GM15510 (cell line): ENCODE measurements around the gene TK1.

Experiments used
- POLR2A ChIP-seq: IDR thresholded peaks from 3 replicates; pipeline ENCODE4 v1.6.1; 2011; ENCODE audit warnings: borderline replicate concordance; ENCODE audit not compliant: insufficient read length; ENCODE audit errors: extremely low read depth

The TK1 gene

DNA sequence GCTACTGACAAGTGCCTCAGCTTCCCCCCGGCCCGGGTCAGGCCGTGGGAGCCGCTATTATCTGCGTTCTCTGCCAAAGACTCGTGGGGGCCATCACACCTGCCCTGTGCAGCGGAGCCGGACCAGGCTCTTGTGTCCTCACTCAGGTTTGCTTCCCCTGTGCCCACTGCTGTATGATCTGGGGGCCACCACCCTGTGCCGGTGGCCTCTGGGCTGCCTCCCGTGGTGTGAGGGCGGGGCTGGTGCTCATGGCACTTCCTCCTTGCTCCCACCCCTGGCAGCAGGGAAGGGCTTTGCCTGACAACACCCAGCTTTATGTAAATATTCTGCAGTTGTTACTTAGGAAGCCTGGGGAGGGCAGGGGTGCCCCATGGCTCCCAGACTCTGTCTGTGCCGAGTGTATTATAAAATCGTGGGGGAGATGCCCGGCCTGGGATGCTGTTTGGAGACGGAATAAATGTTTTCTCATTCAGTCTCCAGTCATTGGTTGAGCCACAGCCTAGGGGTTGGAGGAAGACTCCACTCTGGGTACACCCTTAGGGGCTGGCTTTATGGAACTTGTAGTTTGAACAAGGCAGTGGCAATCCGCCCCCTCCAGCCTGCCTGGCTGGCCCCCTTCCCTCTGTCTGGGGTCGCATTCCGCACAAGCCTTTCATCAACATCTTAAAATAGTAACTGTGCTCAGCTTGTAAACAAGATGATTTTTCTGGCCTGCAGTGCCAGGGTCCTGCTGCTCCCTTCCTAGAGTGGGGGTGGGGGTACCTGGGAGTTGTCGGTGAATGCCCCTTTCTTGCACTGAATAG, 14.4 kb downstream of the TK1 start:
- TF ChIP-seq POLR2A: no peak

DNA sequence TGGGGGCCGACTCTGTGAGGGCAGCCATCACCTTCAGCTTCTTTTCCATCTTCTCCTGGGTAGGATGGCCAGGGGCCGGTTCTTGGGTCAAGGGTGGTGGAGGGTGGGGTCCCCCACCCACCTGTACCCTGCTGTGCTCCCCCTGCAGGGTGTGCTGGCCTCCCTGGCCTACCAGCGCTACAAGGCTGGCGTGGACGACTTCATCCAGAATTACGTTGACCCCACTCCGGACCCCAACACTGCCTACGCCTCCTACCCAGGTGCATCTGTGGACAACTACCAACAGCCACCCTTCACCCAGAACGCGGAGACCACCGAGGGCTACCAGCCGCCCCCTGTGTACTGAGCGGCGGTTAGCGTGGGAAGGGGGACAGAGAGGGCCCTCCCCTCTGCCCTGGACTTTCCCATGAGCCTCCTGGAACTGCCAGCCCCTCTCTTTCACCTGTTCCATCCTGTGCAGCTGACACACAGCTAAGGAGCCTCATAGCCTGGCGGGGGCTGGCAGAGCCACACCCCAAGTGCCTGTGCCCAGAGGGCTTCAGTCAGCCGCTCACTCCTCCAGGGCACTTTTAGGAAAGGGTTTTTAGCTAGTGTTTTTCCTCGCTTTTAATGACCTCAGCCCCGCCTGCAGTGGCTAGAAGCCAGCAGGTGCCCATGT, 15.1 kb downstream of the TK1 start:
- TF ChIP-seq POLR2A: peak; percentile 0

DNA sequence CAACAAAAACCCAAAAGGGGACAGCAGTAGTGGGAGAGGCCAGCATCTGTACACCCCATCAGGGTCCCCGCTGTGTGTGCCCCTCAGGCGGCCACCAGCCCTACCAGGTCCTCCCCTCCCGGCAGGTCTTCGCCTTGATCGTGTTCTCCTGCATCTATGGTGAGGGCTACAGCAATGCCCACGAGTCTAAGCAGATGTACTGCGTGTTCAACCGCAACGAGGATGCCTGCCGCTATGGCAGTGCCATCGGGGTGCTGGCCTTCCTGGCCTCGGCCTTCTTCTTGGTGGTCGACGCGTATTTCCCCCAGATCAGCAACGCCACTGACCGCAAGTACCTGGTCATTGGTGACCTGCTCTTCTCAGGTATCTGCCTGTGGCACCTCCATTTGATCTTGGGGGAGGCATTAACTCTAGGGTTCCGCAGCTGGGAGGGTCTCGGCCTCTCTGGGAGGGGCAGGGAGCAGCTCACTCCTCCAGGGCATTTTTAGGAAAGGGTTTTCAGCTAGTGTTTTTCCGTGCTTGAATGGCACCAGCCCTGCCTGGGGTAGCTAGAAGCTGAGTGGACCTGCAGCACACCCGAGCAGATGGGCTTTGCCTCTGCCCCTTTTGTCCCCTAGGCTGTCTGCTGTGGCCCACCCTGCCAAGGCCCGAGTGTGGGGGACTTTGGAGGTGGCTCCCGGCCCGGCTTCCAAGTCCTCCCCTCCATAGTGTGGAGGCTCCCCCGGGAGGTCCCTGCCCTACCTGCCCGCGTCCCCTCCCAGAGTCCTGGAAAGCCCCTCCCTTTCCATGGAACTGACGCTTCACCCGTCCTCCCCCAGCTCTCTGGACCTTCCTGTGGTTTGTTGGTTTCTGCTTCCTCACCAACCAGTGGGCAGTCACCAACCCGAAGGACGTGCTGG, 15.9 kb downstream of the TK1 start:
- no peak for TF ChIP-seq POLR2A

- no peak for TF ChIP-seq POLR2A
Observed at GRCh38 chr17:78168903-78169793, 17.7 kb downstream of the TK1 start.

DNA sequence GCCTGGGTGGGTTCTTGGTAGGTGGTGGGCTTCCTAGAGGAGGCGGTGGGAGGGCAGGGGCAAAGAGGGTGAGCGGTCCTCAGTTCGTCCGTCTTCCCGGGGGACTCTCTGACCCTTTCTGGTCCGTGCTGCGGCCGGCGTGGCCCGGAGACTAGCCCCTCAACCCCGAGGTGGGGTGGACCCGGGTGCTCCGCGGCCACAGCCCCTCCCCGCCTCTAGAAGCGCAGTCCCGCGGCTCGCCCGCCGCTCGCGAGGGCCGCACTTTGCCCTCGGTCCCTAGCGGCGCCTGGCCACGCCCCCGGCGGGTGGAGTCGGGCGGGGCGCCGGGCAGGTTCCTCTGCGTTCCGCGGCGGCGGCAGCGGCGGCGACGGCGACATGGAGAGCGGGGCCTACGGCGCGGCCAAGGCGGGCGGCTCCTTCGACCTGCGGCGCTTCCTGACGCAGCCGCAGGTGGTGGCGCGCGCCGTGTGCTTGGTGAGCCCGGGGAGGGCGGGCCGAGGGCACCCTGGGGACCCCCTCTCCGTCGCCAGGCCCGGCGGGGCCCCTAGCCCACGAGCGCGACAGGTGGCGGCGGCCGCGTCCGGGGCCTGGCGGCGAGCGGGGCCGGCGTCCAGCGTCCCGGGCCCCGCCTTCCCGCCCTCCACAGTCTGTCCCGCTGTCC, 18.5 kb downstream of the TK1 start, which contains the start of gene SYNGR2:
Gene SYNGR2, plus strand, starts transcription at position 340 of the 661 bp plus-strand sequence. Its CDS starts 36 bp downstream, at position 376.
- peak; percentile 89 for TF ChIP-seq POLR2A

DNA sequence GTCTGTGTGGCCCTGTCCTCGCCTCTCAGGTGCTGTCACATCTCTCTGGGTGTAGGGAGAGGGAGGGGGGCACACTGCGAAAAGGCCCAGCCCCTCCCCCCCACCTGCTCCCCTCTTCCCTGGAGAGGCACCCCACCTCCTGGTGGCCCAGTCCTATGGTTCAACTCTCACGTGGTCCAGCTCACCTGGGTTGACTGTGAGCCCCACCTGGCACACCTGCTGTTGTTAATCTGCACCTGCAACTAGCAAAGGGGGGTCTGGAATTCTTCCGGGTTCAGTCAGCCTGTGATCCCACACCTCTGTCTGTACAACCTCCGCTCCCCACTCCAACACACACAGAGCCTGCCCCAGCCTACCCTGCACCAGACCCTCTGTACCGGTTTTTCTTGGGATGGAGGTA, 20.4 kb downstream of the TK1 start:
- TF ChIP-seq POLR2A: no peak

DNA sequence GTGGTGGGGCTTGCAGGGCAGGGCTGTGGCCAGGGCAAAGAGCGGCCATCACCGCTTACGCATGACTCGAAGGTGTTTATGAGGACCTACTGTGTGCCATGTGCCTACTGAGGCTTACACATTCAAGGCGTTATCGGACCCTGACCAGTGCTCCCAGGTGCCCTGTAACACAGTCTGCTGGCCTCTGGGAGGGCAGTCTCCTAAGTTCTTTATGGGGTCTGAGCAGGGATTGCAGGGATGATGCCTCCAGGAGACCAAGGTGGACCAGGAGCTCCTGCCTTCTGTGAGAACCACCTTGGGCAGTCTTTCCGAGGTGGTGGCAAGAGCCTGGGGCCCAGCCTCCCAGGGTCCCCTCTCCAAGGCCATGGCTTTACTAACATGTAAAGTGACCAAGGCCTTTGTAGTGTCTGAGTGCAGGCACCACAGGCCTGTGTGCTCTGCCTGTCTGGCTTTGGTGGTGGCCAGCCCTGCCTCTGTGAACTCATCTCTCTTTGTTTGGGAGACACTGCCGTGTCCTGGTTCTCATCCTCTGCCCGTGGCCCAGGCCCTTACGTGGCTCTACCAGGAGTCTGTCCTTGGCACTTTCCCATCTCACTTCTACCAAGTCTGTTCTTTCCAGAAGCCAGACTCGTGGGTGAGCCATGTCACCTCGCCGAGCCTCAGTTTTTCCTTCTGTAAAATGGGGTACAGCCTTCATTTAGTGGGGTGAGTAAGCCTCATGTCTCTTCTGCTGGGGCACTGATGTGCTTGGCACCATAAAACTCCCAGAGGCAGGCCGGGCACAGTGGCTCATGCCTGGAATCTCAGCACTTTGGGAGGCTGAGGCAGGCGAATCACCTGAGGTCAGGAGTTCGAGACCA, 21.9 kb downstream of the TK1 start:
- no peak for TF ChIP-seq POLR2A

DNA sequence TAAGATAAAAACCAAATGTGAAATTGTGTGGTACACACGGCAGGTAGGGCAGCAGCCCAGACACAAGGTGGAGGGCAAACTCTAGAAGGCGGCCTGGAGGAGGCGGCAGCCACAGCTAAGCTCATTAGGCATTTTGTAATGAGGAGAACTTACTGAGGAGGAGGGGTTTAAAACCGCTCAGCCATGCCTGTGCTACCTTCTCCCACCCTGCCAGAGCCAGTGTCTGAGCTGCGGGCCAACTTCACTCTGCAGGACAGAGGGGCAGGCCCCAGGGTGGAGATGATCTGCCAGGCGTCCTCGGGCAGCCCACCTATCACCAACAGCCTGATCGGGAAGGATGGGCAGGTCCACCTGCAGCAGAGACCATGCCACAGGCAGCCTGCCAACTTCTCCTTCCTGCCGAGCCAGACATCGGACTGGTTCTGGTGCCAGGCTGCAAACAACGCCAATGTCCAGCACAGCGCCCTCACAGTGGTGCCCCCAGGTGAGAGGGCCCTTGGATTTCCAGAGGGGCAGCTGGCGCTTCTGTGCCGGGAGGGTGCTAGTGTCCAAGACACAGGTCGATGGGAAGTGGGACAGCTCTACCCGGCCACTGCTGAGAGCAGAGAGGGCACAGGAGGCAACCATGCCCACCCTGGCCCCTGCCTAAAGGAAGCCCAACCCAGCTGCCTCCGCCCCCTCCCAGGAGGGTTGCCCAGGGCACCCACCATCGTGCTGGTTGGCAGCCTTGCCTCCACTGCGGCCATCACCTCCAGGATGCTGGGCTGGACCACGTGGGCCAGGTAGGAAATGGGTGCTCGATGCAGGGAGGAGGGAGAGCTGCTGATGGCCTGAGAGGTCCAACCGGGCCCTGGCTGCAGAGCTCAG, 22.7 kb downstream of the TK1 start:
- TF ChIP-seq POLR2A: no peak

DNA sequence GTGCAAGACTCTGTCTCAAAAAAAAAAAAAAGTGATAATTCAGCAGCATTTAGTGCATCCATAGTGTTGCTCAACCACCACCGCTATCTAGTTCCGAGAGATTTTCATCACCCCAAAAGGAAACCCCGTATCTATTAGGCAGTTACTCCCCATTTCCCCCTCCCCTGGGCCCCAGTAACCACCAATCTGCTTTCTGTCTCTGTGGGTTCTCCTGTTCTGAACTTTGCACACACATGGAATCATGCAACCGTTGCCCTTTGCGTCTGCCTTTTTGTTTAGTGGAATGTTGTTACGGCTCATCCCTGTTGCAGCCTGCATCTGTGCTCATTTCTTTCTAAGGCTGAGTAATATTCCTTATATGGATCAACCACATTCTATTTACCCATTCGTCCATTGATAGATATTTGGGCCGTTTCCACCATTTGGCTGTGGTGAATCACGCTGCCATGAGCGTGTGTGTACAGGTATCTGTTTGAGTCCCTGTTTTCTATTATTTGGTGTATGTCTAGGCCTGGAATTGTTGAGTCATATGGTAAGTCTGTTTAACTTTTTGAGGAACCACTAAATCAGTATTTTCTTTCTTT, 27.2 kb downstream of the TK1 start:
- no peak for TF ChIP-seq POLR2A

GRCh38 chr17:78154903-78155811, 31.7 kb downstream of the TK1 start:
- TF ChIP-seq POLR2A: peak; percentile 25
